GM18909 (cell line): ENCODE measurements around the gene FAM13B.
A peak's percentile ranks its signal among the peaks of the same experiment; 100 is the strongest.

Experiments
- ATAC-seq: cut with Tn5 transposase; IDR thresholded peaks from one replicate; pipeline ENCODE4 v1.9.1; 2021; ENCODE audit warnings: mild to moderate bottlenecking; ENCODE audit not compliant: unreplicated experiment, poor library complexity

FAM13B gene

DNA sequence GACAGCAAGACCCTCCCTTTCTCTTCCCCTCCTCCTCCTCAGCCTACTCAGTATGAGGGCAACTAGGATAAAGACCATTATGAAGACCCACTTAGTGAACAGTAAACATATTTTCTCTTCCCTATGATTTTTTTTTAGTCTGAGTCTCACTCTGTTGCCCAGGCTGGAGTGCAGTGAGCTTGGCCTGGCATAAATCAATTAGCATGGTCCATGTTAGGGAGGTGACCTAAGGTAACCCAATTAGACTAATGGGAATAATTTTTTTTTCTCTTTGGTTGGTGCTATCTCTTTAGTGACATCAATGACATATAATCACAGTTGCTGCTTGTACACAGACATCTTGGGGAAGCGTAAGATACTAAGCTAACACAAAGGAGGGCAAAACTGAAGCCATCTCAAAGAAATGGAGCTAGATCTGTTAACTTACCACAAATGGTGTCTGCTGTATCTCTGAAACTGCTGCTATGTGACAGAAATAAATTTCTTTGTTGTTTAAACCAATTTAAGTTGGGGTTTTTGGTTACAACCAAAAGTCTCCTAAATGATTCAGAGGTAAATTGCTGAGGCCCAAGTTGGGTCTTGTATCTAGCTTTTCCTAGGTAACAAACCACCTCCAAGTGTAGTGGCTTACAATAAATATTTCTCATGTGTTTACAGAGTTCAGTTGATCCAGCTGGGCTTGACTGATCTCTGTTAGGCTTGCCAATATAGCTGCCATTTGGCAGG is 130.3 kb downstream of the FAM13B start:
- ATAC-seq = no peak

DNA sequence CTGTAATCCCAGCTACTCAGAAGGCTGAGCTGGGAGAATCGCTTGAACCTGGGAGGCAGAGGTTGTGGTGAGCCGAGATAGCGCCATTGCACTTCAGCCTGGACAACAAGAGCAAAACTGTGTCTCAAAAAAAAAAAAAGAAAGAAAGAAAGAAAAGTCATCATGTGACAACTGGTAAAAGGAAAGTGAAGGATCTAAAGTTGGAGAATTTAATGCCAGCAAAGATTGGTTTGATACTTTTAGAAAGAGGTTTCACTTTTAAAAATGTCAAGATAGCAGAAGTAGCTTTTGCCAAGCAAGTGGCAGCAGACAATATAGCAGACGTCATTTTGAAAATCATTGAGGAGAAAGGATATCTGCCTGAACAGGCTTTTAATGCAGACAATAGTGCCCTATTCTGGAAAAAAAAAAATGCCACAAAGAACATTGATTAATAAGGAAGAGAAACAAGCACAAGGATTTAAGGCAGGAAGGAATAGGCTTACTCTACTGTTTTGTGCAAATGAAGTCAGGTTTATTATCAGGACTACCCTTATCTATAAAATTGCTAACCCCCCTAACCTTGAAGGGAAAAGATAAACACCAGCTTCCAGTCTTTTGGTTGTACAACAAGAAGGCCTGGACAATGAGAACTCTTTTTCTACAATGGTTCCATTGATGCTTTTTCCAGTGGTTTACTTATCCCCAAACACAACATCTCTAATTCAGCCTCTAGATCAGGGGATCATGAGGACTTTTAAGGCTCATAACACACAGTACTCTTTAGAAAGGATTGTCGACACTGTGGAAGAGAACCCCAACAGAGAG is 131.7 kb downstream of the FAM13B start:
- ATAC-seq = no peak

- no peak for ATAC-seq
Observed at GRCh38 chr5:137899493-137899892, 133.4 kb downstream of the FAM13B start.

DNA sequence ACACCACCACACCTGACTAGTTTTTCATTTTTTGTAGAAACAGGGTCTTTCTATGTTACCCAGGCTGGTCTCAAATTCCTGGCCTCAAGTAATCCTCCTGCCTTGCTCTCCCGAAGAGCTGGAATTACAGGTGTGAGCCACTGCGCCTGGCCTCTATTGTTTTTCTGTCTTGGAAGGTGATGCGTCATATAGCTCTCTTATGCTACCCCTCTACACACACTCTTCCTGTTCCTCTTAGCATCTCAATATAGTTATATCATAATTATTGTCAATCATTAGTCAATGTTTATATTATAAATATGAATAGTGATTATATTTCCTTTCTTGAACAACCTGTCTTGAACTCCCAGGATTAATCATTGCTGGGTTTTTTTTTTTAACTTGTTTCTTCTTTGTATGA is 136.3 kb downstream of the FAM13B start:
- ATAC-seq = no peak

GRCh38 chr5:137894586-137894985 is 138.3 kb downstream of the FAM13B start:
- ATAC-seq = no peak

- ATAC-seq = no peak
Observed at GRCh38 chr5:137891849-137892248, 141.0 kb downstream of the FAM13B start.

GRCh38 chr5:137890845-137891244 is 142.0 kb downstream of the FAM13B start:
- ATAC-seq = no peak

DNA sequence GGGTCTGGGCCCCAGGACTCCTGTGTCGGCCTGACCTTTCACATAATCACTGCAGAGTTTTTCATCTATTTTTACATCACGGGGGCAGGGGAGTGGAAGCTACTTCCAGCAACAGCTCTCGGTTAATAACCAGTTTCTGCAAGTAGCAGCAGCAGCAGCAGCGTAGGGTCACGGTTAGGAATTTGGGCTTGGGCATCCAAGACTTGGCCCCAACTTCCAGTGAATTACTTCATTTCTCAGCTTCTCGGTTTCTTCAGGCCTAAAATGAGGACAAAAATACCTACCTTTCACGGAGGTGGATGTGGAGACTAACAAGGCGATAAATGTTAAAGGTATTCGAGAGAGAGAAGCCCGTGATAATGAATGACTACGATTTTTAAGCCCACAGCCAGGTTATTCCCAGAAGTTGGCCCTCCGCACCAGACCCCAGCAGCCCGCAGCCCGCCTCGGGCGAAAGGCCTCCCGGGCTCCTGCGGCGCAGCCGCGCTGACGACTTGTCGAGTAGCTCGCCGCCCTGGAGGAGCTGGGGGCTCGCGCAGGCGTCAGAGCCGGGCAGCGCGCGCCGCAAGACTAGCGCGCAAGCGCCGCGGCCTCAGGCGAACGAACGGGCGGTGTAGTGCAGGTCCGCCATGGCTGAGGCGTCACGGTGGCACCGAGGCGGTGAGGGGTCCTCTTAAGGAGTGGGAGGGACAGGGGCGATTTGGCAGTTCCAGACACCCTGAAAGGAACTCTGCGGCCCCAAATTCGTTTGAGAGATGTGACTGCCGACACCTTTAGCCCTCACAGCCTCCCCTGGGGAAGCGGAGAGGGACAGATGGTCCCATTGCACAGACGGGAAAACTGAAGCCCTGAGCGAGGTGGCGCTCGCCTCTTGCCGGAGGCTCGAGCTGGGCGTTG is 143.8 kb downstream of the FAM13B start, which contains the start of gene PKD2L2:
Gene PKD2L2, plus strand, starts transcription at position 595 of the 897 bp plus-strand sequence. Its CDS starts 35 bp downstream, at position 630.
- peak; percentile 93 for ATAC-seq

GRCh38 chr5:137888466-137888862 is 144.4 kb downstream of the FAM13B start:
- no peak for ATAC-seq
